ENCODE data around the gene NPHS1. TPM values are rescaled to one million over a fixed set of nuclear protein-coding genes. Genes with fewer than 3 reads are reported as not detected.

Gene NPHS1
- polyA plus RNA-seq, 3 donors = 145 to 223 (median 223) TPM

- DNase-seq = no peak
These were observed 62.0 kb downstream of the NPHS1 start for GRCh38 chr19:35789978-35790944.

DNA sequence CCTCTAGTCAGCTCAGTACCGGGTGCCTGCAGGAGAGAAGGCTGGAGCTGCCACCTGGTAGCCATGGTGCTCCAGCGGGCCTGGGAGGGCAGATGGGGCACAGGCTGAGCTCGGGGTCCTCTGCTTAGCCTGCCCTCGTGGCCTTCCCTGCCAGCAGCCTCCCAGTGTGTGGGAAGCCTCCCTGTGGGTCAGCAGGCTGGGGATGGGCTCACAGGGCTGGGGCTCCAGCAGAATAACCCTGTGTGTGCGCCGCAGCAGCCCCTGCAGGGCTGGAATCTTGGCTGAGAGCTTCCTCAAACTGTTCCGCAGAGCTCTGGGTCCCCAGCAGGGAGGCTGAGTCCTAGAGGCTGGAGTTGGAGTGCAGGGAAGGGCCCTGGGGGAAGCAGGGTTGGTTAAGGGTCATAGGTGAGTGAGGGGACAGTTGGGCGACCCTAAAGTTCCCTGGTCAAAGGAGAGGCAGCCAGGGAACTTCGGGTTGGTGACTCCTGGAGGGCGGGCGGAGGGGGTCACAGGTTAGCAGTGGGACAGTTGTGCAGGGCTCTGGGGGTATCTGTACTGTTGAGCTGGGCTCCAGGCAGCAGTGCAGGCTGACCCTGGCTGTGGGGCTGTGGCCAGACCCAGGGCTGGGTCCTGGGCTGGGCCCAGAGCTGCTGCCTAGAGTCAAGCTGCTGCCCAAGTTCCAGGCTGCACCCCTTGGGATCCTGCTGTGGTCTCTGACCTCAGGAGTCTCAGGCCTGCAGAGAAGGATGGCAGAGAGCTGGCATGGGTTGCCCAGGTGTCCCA is 62.9 kb downstream of the NPHS1 start:
- DNase-seq = no peak

DNA sequence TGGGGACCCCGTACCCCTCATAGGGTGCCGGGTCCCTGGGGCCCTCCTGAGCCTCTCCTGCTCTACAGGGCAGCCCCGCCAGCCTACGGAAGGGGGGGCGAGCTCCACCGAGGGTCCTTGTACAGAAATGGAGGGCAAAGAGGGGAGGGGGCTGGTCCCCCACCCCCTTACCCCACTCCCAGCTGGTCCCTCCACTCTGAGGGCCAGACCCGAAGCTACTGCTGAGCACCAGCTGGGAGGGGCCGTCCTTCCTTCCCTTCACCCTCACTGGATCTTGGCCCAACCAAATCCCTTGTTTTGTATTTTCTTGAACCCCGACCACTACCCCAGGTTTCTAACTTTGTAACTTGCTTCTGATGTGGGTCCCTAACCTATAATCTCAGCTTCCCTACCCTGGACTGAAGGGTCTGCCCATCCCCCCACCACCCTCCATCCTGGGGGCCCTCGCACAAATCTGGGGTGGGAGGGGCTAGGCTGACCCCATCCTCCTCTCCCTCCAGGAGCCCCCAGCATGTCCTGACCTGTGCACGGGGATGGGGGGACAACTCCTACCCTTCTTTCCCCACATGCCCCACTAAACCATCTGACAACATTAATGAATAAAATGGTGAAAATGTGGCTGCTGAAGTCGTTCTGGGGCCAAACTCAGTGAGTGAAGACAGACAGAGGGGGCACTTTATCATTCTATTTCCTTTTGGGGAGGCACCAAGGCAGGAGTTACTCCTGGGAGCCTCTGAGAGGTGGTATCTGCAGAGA is 63.9 kb downstream of the NPHS1 start:
- no peak for DNase-seq

GRCh38 chr19:35787227-35787799 is 65.0 kb downstream of the NPHS1 start:
- no peak for DNase-seq

- no peak for DNase-seq
These were observed 65.8 kb downstream of the NPHS1 start for GRCh38 chr19:35786299-35787160.

DNA sequence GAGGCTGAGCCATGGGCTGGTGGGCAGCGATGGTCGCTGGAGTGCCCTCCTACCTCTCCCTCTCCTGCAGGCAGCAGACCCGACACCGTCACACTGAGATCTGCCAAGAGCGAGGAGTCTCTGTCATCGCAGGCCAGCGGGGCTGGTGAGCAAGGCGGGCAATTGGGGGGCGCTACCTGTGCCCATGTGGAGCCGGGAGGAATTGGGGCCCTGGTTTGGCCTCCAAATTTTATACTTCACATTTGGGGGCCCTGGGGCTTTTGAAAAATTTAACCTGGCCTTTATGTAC is 67.0 kb downstream of the NPHS1 start:
- no peak for DNase-seq

DNA sequence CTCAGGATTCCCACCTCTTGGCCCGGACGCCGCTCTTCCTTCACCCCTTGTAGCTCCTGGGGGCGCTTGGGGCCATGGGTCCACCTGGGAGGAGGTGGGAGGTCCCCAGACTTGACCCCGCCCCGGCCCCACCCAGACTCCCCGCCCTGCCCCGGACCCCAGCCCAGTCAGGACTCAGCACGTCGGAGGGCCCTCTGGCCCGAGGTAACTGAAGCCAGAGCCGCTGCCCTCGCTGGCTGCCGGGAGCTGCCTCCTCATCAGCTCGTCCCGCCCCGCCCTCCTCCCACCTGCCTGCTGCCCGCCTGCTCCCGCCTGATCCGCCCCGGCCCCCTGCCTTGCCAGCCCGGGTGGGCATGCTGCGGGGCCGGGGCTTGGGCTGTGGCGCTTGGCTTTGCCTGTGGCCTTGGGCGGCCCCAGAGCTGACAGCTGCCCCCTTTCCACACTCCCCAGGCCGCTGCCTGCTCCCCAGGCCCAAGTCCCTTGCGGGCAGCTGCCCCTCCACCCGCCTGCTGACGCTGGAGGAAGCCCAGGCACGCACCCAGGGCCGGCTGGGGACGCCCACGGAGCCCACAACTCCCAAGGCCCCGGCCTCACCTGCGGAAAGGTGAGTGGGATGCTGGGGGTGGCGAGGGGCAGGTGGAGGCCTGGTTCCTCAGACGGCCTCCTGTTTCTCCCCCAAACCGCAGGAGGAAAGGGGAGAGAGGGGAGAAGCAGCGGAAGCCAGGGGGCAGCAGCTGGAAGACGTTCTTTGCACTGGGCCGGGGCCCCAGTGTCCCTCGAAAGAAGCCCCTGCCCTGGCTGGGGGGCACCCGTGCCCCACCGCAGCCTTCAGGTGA is 67.6 kb downstream of the NPHS1 start:
- no peak for DNase-seq

DNA sequence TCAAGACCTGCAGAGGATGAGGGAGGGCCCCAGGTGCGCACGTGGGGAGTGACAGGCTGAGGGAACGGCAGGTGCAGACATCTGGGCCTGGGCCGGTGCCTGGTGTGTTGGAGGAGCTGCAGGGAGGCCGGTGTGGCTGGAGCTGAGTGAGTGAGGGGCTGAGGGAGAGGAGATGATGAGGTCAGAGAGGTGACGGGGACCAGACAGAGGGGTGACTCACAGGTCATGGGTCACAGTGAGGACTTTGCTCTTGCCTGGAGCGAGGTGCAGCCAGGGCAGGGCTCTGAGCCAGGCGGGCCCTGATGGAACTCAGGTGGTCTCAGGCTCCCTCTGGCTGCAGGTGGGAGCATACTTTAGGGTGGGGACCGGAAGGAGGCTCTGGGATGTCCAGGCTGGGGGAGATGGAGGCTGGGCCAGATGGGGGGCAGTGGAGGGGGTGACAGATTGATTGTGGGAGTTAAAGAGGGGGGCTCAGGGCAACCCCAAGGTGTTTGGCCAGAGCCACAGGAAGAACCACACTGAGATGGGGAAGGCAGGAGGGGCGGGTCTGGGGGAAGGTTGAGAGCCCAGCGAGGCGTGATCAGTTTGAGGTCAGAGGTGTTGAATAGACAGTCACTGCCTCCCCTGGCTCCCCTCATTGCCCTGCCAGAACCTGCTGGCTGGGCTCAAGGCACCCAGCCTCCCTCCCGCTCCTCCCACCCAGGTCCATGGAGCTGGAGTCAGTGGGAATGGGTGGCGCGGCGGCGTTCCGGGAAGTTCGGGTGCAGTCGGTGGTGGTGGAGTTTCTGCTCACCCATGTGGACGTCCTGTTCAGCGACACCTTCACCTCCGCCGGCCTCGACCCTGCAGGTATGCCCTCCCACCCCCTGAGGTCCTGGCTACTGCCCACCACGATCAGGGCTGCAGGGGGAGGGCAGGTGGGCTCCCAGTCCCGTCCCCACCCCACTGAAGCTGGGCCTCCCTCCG is 68.6 kb downstream of the NPHS1 start:
- no peak for DNase-seq

GRCh38 chr19:35782589-35782988 is 69.7 kb downstream of the NPHS1 start:
- no peak for DNase-seq

DNA sequence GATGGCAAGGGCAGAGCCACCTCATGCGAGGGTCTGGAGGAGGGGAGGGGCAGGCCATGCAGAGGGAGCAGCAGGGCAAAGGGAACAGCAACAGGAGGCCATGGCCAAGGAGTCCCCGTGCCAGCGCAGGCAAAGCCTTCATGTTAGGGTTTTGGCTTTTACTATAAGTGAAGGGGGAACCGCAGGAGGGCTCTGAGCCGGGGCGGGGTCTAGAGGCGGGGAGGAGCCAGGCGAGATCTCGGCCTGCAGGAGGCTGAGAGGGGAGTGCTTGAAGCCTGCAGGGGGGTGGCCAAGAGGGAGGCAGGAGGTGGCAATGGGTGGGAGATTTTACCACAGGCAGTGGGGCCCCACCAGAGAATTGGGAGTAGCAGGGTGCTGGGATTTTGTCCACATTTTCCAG is 70.7 kb downstream of the NPHS1 start:
- no peak for DNase-seq

- no peak for DNase-seq
These were observed 71.6 kb downstream of the NPHS1 start for GRCh38 chr19:35780717-35781116.

DNA sequence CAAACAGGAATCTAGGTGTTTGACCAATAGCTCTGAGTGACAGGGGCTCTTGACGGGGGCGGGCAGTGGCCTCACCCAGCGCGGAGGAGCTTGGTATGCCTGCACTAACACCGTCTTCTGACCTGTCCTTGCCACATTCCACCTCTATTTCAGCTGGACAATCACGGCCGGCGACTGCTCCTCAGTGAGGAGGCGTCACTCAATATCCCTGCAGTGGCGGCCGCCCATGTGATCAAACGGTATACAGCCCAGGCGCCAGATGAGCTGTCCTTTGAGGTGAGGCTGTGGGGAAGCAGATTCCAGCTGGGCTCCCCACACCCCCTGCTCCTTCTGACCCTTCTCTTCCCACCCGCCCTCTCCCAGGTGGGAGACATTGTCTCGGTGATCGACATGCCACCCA is 72.2 kb downstream of the NPHS1 start:
- no peak for DNase-seq

DNA sequence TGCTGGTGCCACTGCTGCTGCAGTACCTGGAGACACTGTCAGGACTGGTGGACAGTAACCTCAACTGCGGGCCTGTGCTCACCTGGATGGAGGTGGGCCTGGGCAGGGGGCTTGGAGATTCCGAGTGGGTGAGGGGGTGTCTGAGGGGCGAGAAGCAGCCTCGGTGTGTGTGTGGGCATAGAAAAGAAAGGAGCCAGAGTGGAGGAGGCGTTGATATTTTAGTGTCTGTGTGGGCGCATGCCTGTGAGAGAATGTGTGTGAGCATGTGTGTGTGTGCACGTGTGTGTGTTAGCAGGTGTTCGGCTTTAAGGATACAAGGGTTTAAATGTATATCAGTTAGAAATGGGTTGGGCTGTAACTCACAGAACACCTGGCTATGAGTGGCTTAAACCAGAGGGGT is 73.3 kb downstream of the NPHS1 start:
- no peak for DNase-seq

GRCh38 chr19:35777961-35778360 is 74.3 kb downstream of the NPHS1 start:
- DNase-seq = no peak

DNA sequence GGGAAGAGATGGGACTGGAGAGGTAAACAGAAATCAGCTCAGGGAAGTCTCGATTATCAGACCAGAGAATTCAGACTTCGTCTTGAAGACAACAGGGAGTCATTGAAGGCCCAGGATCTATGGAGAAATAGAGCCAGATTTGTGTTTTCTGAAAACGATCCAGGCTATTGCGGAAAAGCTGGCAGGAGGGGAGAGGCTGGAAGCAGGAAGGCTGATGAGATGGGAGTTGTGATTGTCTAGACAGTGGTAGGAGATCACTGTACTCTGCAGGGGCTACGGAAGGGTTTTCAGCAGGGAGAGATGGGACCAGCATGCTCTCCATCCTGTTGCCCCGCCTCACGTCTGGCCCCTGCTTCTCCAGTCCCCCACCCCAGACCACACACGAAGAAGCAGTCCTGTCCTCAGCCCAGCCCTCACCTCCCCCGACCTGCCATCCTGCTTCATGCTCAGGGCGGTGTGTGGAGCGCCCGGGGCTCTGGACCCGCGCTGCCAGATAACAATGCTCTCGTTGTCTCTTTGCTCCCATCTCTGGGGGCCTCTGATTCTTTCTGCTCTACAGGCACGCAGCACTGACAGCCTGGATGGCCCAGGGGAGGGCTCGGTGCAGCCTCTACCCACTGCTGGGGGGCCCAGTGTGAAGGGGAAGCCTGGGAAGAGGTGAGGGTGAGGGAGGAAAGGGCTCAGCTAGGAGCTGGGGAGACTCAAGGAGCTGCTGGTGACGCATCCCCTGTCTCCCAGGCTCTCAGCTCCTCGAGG is 75.0 kb downstream of the NPHS1 start:
- DNase-seq = no peak

DNA sequence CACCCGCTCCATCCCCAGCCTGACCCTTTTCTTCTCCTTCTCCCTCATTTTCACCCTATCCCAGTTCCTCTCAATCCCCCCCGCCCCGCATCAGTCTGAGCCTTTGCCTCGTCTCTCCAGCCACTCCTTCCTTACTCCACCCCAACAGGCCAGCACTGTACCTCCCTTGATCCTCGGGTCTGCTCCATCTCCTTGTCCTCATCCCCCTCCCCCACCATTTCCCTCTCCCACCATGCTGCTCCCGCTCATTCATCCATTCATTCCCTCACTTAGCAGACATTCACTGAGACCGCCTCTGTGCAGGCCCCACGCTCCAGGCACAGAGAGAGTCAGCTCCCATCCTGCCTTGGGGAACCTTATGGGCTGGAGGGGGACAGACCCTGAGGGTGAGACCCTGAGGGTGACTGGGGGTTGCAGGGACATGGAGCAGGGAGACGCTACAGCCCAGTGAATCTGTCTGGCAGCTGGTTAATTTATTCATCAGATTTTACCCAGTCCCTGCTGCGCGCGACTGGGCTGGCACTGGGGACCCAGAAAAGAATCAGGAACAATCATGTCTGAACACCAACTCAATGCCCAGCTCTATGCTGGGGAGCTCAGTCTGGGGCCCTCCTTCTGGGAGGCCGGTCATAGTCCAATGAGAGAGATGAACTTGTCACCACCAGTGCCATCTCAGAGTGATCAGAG is 76.1 kb downstream of the NPHS1 start:
- DNase-seq = no peak

All from renal pelvis (tissue), 4 donors.